GM12878 (cell line): ENCODE results near the gene FNDC3A. TPM values are rescaled to one million over a fixed set of nuclear protein-coding genes. Genes with fewer than 3 reads are reported as not detected.

Source experiments
- ATAC-seq: fragments of 200-7000 bp; cut with Tn5 transposase; 3 replicates; pipeline ENCODE4 v1.9.1; 2020; ENCODE audit warnings: mild to moderate bottlenecking, moderate library complexity
- BruUV-seq: library from RNA; stranded (reverse); fragments of 400-500 nt; replicated peaks from 2 replicates; lab custom pipeline; 2021; lab: Mats Ljungman, UMichigan
- CTCF ChIA-PET: fragments of 300-600 bp; sonication (Branson Sonifier 250); formaldehyde crosslinking; extraction: SDS; loops from one replicate; lab custom pipeline; 2021; ENCODE audit warnings: inconsistent platforms; lab: Yijun Ruan, JAX
- POLR2A ChIA-PET: fragments of 350-600 bp; formaldehyde crosslinking; extraction: SDS; loops from one replicate; lab custom pipeline; 2021; ENCODE audit warnings: inconsistent platforms; lab: Charles Lee
- RAD21 ChIA-PET: fragments of 300-600 bp; sonication (Branson Sonifier 250); formaldehyde crosslinking; loops from one replicate; lab custom pipeline; 2023; ENCODE audit warnings: antibody characterized with exemption; ENCODE audit not compliant: unreplicated experiment; lab: Charles Lee
- SMC1A ChIA-PET: fragments of 300-600 bp; sonication (Branson Sonifier 250); formaldehyde crosslinking; loops from one replicate; lab custom pipeline; 2023; ENCODE audit not compliant: unreplicated experiment, uncharacterized antibody; lab: Charles Lee
- DNase-seq: peaks from one replicate; pipeline ENCODE4 v3.0.0-alpha.2; 2011; ENCODE audit warnings: low read depth, low spot score
- FAIRE-seq: peaks from 3 replicates; lab custom pipeline; 2011; peaks lifted over from hg19 to GRCh38; lab: Jason Lieb, UNC
- H2AFZ ChIP-seq: 2 replicates; pipeline ENCODE4 v1.6.0; 2011; ENCODE audit warnings: low read depth, low read length, control low read depth; ENCODE audit not compliant: control insufficient read depth
- H3K27ac ChIP-seq: 2 replicates; pipeline ENCODE4 v1.5.1; 2011; ENCODE audit warnings: control low read depth; ENCODE audit not compliant: control insufficient read depth, insufficient read depth
- H3K27me3 ChIP-seq, 2 experiments: replicated peaks in 1 of 2; 2 replicates each; pipeline versions ENCODE4 v1.6.0 to v1.6.1; 2011; ENCODE audit warnings: low read length in 1 of 2; ENCODE audit not compliant: control insufficient read depth in 2 of 2, insufficient read depth in 2 of 2
- H3K36me3 ChIP-seq, 2 experiments: 2 replicates each; pipeline ENCODE4 v1.5.1; 2011; ENCODE audit warnings: low read length in 1 of 2; ENCODE audit not compliant: control insufficient read depth in 2 of 2, insufficient read depth in 2 of 2
- H3K4me1 ChIP-seq: 2 replicates; pipeline ENCODE4 v1.6.1; 2011; ENCODE audit warnings: mild to moderate bottlenecking, low read length, moderate library complexity, mixed read lengths; ENCODE audit not compliant: control insufficient read depth, insufficient read depth
- H3K4me2 ChIP-seq: 2 replicates; pipeline ENCODE4 v1.6.0; 2011; ENCODE audit warnings: control low read depth; ENCODE audit not compliant: control insufficient read depth, insufficient read depth
- H3K4me3 ChIP-seq: fragments of 200-600 bp; sonication (generic); 2 replicates; pipeline ENCODE4 v1.5.1; 2016
- H3K79me2 ChIP-seq: 2 replicates; pipeline ENCODE4 v1.6.0; 2011; ENCODE audit warnings: low read length; ENCODE audit not compliant: control insufficient read depth, insufficient read depth
- H3K9ac ChIP-seq: 2 replicates; pipeline ENCODE4 v1.8.0; 2011; ENCODE audit warnings: low read length, control low read depth, mixed read lengths; ENCODE audit not compliant: control insufficient read depth, insufficient read depth
- H3K9me3 ChIP-seq: replicated peaks from 3 replicates; pipeline ENCODE4 v1.5.1; 2011; ENCODE audit warnings: mild to moderate bottlenecking, low read length; ENCODE audit not compliant: control insufficient read depth, insufficient read depth
- H4K20me1 ChIP-seq: 2 replicates; pipeline ENCODE4 v1.6.0; 2011; ENCODE audit not compliant: control insufficient read depth, insufficient read depth
- CHD4 ChIP-seq: fragments of 200-600 bp; sonication (generic); IDR thresholded peaks from 2 replicates; pipeline ENCODE4 v1.6.1; 2016; ENCODE audit warnings: mild to moderate bottlenecking
- CREM ChIP-seq: IDR thresholded peaks from 2 replicates; pipeline ENCODE4 v1.6.1; 2014; ENCODE audit warnings: antibody characterized with exemption, low read depth
- E2F4 ChIP-seq: IDR thresholded peaks from 2 replicates; pipeline ENCODE4 v1.6.1; 2012; ENCODE audit warnings: low read depth, low read length, improper control_type of control experiment
- RAD51 ChIP-seq: fragments of 450-650 bp; IDR thresholded peaks from 2 replicates; pipeline ENCODE4 v1.6.1; 2016; ENCODE audit warnings: moderate library complexity, mild to moderate bottlenecking, inconsistent platforms
- RELA ChIP-seq: fragments of 450-650 bp; IDR thresholded peaks from 2 replicates; pipeline ENCODE4 v1.8.0; 2014; ENCODE audit warnings: borderline replicate concordance; ENCODE audit not compliant: partially characterized antibody
- ZNF384 ChIP-seq: IDR thresholded peaks from 2 replicates; pipeline ENCODE4 v1.6.1; 2012; ENCODE audit warnings: low read depth, mild to moderate bottlenecking, low read length, improper control_type of control experiment, borderline replicate concordance
- WGBS: methylation state at CpG from one replicate; pipeline ENCODE4 v1.1.6; 2016; ENCODE audit warnings: low lambda C conversion rate; ENCODE audit not compliant: insufficient replicate concordance, insufficient coverage; ENCODE audit errors: missing lambda C conversion rate; 5-methylcytosine and 5-hydroxymethylcytosine counted together
- in situ Hi-C: fragments of 300-500 bp; cut with MboI; formaldehyde crosslinking; loops from 9 replicates; pipeline ENCODE4 v1.14.3; 2018; ENCODE audit warnings: mixed read lengths
- intact Hi-C: fragments of 100-400 bp; cut with micrococcal nuclease; formaldehyde crosslinking; loops from one replicate; pipeline ENCODE4 v1.14.2; 2022; ENCODE audit not compliant: unreplicated experiment
- polyA plus RNA-seq, 11 experiments: library from polyadenylated mRNA; depleted of rRNA in 4 of 11; unstranded in 6 of 11; stranded (reverse) in 5 of 11; fragments of >200 nt; fragmentation: Nextera tagmentation in 4 of 11; fragmentation: Illumina TruSeq in 1 of 11; extraction: Ambion mirVana in 4 of 11; extraction: Trizol in 1 of 11; gene quantifications; 1 replicate in 1 of 11; 2 replicates in 10 of 11; pipeline versions ENCODE4 v1.2.1 to v1.2.3, GENCODE V29; 2011 to 2016; ENCODE audit warnings: inconsistent platforms in 2 of 11, missing spikeins in 2 of 11, low read depth in 1 of 11
- total RNA-seq, 4 experiments: library from RNA; depleted of rRNA in 3 of 4; stranded (reverse); fragments of >200 nt in 3 of 4; fragmentation: Illumina TruSeq in 1 of 4; extraction: Trizol in 1 of 4; gene quantifications; 2 replicates each; pipeline versions ENCODE4 v1.2.1 to v1.2.3, GENCODE V29; 2013 to 2021
- TF ChIP-seq, protein P1 (sequence below), 3 experiments: IDR thresholded peaks in 2 of 3; conservative IDR thresholded peaks in 1 of 3; 2 replicates each; pipeline ENCODE4 v1.5.1; 2011; ENCODE audit warnings: low read depth in 3 of 3, low read length in 3 of 3, mild to moderate bottlenecking in 3 of 3, control low read depth in 2 of 3, moderate library complexity in 2 of 3, inconsistent platforms in 1 of 3, mixed read lengths in 1 of 3; ENCODE audit not compliant: control insufficient read depth in 2 of 3, insufficient read depth in 1 of 3; ENCODE audit errors: extremely low read depth in 1 of 3
- TF ChIP-seq, protein P2 (sequence below): IDR thresholded peaks from 2 replicates; pipeline ENCODE4 v1.6.1; 2011; ENCODE audit warnings: low read depth, low read length, improper control_type of control experiment, borderline replicate concordance

FNDC3A gene
- total and polyA plus RNA-seq, 10 of the 15 experiments (the other 5 are each of a cell fraction or from before 2014, with no cell fraction given), result 6.3 to 46.4 (median 22.8) TPM

DNA sequence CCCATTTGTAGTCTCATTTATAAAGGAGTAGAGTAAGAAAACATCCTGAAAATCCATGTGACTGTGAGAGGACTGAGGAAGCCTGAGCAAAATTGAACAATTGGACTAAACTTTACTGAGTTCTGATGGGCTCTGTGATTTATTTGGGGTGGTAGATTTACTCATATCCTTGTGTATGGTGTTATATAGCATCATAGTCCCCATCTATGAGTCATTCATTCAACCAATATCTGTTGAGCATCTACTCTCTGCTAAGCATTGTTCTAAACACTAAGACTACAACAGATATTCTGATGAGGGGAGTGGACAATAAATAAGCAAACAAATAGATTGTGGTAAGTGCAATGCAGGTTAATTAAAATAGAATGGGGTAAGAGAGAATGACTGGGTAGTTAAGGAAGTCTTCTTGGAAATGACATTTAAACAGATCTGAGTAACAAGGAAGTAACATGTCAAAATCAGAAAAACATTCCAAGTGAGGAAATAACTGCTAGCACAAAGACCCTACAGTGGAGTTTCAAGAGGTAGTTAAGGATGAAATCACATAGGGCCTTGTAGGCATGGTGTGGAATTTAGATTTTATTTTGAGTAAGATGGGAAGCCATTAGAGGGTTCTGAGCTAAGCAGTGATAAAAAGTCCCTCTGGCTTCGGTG, 208.1 kb downstream of the FNDC3A start:
- CTCF ChIA-PET, result no interaction called here
- in situ Hi-C loops, result no loop called here
- H3K4me1 ChIP-seq, result no peaks in the 10 kb centered on the region
- TF ChIP-seq, protein P1, sequence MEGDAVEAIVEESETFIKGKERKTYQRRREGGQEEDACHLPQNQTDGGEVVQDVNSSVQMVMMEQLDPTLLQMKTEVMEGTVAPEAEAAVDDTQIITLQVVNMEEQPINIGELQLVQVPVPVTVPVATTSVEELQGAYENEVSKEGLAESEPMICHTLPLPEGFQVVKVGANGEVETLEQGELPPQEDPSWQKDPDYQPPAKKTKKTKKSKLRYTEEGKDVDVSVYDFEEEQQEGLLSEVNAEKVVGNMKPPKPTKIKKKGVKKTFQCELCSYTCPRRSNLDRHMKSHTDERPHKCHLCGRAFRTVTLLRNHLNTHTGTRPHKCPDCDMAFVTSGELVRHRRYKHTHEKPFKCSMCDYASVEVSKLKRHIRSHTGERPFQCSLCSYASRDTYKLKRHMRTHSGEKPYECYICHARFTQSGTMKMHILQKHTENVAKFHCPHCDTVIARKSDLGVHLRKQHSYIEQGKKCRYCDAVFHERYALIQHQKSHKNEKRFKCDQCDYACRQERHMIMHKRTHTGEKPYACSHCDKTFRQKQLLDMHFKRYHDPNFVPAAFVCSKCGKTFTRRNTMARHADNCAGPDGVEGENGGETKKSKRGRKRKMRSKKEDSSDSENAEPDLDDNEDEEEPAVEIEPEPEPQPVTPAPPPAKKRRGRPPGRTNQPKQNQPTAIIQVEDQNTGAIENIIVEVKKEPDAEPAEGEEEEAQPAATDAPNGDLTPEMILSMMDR (IDR thresholded peaks at IDR 0.05 in 2 of 3, conservative IDR thresholded peaks at IDR 0.05 in 1 of 3; ENCODE audit: control insufficient read depth in 2 of 3, extremely low read depth in 1 of 3, insufficient read depth in 1 of 3, low read depth in 3 of 3, low read length in 3 of 3), result no peak
- TF ChIP-seq RAD51, result no peak
- no peak for TF ChIP-seq E2F4
- TF ChIP-seq ZNF384, result no peak
- TF ChIP-seq RELA, result no peak
- TF ChIP-seq, protein P2, sequence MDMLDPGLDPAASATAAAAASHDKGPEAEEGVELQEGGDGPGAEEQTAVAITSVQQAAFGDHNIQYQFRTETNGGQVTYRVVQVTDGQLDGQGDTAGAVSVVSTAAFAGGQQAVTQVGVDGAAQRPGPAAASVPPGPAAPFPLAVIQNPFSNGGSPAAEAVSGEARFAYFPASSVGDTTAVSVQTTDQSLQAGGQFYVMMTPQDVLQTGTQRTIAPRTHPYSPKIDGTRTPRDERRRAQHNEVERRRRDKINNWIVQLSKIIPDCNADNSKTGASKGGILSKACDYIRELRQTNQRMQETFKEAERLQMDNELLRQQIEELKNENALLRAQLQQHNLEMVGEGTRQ, result no peak
- TF ChIP-seq CREM, result no peak
- TF ChIP-seq CHD4, result no peak
- no peak overlapping the region for H3K4me3 ChIP-seq
- WGBS, result 100% methylated on average over 1 of the region's 1 CpG
- no peaks in the 10 kb centered on the region for H3K9me3 ChIP-seq
- no peak overlapping the region for H2AFZ ChIP-seq
- intact Hi-C loops, result no loop called here
- POLR2A ChIA-PET, result no interaction called here
- H3K27me3 ChIP-seq, result no peaks in the 10 kb centered on the region
- H3K4me2 ChIP-seq, result no peak overlapping the region
- RAD21 ChIA-PET, result no interaction called here
- SMC1A ChIA-PET, result no interaction called here
- H3K9ac ChIP-seq, result no peak overlapping the region
- DNase-seq (no peak), FAIRE-seq (no peak), ATAC-seq (no peak)
- no peak overlapping the region for H3K27ac ChIP-seq
- H3K36me3 ChIP-seq, result peaks cover 1 to 17% of the 10 kb centered on the region in 2 experiments
- H4K20me1 ChIP-seq, result no peaks in the 10 kb centered on the region
- H3K79me2 ChIP-seq, result no peaks in the 10 kb centered on the region
- BruUV-seq, result no TSS peak
